HG02678 (cell line): ENCODE data around the gene NUDT2.

Experiments used
- ATAC-seq: cut with Tn5 transposase; IDR thresholded peaks from one replicate; pipeline ENCODE4 v1.9.1; 2021; ENCODE audit warnings: mild to moderate bottlenecking, moderate library complexity; ENCODE audit not compliant: unreplicated experiment

NUDT2 gene

DNA sequence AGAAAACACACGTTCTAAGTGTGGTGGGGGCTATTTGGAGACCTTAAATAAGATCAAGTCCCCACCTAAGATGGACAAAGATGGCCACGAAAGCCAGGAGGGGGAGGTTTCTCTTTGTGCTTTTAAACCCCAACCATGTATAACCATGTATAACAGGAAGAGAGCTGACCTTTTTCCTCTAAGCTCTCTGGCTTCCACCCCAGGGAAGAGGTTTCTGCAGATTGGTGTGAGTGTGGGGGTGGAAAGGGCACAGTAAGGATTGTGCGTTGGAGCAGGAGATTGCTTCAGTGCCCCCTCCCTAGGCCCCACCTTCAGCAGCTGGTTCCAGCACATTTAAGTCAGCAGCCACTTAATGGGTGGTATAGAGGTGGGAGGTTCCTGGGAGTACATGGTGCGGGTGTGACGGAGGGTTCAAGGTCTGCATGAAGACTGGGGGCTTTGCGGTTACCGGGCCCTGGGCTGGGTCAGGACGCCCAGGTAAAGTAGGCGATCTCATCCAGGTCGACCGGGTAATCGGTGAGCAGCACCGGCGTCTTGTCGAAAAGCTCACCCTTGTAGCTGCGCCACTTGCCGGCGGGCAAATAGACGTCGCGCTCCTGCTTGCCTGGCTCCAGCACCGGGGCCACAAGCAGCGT lies 41.1 kb downstream of the NUDT2 start:
- no peak for ATAC-seq

DNA sequence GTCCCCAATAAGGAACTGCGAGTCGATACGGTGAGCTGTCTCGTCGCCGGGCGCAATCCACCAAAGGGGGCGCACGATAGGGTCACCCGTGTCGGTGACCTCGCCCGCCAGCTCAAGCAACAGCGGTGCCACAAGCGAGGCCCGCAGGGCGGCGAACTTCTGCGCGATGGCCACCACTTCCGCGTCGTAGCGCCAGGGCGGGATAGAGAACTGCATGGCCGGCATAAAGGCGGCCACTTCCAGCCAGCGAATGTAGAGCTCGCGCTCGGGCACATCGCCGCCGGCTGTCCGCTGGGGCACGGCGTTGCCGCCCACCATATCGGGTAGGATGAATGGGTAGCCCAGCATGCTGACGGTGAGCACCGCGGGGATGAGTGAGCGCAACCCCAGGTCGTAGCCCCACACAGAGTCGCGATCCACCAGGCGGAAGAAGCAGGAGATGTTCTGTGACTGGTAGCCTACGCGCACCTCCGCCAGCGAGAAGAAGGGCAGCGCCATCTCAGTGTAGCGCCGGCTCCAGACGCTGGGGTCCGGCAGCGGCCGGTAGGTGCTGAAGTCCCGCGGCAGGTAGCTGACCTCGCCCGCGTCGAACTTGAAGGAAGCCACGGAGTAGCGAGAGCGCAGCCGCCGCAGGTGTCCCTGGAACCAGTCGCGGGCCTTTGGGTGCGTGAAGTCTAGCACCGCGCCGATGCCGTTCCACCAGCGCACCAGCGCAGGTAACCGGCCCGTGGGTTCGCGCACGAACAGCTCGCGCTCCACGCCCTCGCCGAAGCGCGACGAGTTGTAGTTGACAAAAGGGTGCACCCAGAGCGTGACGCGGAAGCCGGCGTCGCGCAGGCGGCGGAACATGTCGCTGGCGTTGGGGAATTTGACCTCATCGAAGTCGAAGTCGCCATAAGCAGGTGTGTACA lies 41.9 kb downstream of the NUDT2 start:
- no peak for ATAC-seq

DNA sequence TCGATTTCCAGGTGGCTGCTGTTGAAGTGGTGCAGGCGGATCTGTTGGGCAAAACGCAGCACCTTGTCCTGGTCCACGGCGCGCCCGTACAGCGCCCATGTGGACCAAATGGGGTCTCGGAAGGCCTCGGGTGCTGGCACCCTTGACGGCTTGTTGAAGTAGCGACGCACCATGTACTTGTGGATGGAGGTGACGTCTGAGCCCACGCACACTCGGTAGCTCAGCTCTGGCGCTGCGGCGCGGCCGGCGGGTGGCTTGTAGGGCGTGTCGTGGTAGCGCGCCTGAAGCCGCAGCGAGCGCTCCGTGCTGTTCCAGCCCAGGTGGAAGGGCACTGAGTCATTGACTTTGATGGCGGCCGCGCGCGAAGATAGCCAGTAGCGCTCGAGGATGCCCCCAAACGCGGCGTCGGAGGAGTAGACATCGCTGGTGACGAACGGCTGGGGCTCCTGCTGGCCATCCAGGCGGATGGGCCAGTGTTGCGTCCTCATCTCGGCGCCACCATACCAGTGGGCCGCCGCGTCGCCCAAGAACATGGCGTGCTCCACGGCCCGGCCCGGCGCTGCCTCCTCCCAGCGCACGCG lies 42.6 kb downstream of the NUDT2 start:
- no peak for ATAC-seq

DNA sequence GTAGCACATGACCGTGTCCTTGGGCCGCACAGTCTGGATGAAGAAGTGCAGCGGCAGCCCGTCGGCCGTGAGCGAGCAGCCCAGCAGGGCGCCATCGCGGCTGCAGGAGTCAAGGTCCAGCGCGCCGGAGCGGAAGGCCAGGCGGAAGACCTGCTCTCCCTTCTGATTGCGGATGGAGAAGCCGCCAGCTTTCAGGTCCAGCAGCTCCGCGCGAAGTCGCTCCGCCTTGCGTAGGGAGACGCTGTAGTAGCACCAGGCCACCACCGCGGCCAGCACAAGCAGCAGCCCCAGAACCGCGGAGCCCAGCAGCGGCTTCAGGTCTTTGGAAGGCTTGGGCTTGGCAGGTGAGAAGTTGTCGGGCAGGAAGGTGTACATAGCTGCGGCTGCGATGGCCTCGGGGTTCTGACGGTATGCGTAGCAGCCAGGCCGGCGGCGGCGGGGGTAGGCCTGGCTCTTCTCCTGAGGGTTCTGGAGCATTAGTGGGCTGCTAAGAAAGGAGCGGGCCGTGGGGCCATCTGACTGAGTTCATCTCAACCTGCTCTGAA lies 43.2 kb downstream of the NUDT2 start:
- ATAC-seq, result no peak

DNA sequence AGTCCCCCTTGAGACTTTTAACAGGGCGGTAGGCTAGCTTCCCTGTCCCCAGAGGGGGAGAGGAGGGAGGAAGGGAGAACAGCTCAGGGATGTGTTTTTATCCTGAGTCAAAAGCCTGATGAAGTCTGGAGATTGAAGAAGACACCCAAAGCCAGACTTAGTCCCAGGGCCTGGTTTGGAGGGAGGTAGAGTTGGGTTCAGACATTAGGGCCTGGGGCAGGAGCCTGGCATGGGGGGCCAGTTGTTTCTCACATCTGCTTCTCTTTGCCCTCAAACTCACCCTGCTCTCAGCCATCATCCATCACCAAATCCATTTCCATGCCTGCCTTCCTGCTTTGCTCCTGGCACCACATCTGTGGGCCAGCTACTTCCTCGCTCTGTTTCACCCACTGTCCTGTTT lies 44.4 kb downstream of the NUDT2 start:
- no peak for ATAC-seq

DNA sequence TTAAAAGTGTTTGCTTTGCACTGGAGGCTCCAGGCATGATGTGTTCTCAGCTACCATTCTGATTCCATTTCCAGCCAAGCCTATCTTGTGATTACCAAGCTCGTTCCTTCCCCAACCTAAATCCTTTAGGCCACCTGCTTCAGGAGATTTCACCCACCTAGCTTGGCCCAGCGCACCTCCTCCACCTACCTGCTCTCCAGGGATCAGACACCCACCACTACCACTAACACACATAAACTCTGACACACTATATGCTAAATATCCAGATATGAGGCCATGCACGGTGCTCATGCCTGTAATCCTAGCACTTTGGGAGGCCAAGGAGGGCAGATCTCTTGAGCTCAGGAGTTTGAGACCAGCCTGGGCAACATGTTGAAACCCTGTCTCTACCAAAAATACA lies 45.0 kb downstream of the NUDT2 start:
- ATAC-seq, result no peak

DNA sequence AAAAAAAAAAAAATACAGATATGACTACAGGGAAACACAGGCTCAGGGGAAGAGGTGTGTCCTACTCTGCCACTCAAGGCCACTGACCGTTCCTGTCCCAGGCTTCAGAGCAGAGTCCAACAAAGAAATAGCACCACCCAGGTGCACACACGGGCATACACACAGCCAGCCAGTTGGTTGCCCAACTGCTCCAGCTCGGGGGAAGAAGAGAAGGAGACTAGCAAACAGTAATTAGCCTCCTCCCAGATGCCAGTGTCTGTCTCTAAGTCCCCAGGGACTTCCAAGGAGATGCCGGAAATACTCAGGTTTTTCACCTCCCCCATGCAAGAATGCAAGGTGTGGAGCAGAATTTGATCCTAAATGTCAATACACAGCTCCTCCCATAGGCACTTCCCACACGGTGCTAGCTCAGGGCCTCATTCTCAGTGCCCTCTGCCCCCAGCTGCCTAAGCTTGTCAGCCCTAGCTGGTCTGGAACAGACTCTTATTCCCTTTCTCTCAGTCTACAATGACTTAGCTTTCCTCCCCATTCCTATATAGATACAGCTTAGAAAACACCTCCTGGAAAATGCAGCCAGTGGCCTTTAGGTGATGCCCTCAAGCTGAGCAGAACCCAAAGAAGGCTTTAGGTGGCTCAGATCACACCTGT lies 45.7 kb downstream of the NUDT2 start:
- no peak for ATAC-seq

DNA sequence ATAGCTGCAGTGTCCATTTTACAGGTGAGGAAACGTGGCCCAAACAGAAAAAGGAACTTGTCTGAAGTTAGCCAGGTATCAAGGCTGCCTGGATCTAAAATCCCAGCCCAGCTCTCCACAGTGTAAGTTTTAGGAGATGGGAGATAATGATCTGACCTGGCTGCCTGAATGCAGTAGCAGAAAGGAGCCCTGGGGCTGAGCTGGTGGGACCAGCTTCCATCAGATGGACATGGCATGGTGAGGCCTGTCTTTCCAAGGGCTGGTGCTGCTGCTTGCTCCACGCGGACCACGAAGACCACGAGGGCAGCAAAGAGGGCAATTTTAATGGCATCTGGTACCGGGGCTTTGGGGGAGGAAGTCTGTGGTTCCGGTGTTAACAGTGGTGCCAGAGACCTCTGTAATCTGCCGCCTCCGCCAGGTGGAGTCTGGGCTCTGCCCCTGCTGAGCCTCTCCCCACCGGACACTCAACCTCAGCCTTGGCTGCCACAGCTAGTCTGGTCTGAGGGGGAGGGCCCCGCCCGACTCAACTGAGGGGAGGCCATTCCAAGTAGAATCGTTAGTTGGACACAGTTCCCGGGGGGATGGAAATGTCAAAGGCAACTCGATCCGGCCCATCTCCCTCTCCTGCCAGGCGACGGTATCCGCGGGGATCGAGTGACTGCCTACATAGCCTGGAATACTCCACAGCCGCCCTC lies 46.7 kb downstream of the NUDT2 start:
- ATAC-seq, result no peak

DNA sequence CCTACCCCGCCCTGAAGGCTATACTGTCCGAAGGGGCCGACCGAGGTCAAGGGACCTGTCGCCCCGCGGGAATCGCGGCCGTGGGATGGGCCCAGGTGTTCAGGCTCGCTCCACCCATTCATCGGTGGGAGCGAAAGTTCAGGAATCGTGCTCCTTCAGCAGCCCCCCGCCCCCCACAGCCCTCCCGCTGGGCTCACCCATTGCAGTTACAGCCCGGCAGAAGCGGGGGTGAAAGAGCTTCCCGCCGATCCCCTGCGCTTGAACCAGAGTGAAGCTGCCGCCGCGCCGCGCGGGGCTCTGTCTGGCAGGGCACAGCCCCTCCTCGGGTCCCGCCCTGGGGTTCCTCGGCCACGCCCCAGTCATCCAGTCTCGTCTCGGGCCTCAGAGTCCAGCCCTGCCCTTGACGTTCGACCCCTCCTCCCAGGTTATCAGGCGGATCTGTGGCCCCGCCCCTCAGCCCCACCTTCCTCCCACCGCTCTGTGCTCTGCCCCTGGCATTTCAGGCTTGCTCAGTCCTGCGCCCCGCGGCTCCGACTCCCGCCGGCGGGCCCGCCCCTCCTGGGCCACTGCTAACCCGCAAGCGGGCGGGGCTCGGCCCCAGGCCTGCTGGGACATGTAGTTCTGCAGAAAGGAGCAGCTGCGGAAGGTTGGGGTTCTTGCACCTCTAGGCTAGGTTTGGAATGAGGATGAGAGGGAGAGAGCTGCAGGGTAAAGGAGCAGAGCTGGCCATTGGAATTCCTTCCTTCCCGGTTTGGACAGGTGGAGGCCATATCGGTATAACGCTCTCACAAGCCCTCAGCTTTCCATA lies 47.4 kb downstream of the NUDT2 start, which contains the start of gene MYORG:
Gene MYORG, minus strand, starts transcription at position 303 of the 808 bp plus-strand sequence. CDS start 3,955 bp downstream, outside the sequence.
- peak; percentile 83 for ATAC-seq

DNA sequence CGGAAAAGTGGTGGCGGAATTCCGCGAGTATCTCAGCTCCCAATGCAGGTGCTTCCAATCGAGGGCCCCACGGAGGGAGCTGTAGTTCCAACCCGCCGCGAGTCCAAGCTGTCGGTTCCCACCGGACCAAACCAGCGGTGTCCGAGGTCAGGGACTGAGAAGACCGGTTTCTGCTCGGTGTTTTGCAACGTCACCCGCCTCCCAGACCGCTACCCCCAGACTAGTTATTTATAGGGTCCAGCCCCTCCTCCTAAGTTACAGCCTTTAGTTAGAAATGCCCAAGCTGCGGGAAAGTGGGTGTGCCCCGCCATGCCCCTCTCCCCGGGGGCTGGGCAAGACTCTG lies 48.0 kb downstream of the NUDT2 start:
- no peak for ATAC-seq

DNA sequence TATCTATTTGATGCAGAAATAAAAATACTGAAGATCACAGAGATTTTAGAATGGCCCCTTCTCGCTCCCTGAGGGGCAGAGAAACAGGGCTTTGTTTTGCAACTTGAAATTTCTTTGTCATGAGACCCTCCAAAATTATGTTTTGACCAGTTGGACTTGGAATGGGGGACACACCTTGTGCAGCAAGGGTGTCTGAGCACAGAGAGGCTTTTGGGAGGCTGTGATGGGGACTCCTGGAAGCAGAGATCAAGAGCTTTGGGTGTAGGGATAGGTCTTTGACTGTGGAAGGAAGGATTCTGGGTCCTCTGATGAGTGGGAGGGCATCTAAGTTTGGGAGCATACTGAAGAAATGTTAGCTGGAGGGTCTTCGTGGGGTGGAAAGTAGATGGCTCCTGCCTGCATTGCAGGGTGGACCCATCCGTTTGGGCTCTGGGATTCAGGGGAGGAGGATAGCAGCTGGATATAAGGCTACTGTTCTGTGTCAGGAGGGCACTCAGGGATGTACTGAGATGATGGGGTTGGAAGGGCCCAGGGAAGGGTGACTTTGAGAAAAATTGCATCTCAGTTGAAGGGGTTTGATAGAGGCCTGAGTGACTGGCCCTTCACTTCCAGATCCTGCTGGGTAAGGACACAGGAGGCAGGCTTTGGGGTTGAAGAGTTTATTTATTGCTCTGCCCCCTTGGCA lies 49.1 kb downstream of the NUDT2 start:
- no peak for ATAC-seq

DNA sequence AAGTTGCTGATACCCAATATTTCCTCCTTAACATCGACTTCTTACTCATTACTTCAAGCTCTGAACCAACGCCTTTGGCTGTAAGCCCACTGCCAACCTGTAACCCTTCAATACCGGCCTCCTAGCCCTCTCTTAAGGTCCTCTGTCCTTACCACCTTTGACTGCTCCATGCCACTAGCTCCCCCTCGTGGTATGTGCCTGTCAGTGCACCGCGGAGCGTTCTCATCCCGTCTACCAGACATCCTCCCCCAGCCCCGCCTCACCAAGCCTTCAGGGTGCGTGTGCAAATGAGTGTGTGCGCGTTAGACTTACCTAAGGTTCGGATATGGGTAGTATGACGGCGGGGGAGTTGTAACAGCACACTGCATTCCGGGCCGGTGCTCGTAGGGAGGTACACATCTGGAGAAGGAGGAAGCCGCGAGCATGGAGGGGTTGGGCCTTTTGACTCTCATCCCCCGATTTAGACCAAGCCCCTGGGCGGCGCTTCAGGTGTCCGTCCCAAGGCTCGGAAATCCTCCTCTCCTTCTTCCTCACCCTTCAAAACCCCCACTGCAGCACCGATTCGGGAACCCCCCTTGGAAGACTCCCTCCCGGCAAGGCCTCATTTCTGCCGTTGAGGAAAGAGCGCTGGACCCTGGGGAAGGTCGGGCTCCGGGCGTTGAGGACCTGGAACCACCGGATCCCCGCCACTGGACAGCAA lies 50.1 kb downstream of the NUDT2 start:
- ATAC-seq, result no peak

DNA sequence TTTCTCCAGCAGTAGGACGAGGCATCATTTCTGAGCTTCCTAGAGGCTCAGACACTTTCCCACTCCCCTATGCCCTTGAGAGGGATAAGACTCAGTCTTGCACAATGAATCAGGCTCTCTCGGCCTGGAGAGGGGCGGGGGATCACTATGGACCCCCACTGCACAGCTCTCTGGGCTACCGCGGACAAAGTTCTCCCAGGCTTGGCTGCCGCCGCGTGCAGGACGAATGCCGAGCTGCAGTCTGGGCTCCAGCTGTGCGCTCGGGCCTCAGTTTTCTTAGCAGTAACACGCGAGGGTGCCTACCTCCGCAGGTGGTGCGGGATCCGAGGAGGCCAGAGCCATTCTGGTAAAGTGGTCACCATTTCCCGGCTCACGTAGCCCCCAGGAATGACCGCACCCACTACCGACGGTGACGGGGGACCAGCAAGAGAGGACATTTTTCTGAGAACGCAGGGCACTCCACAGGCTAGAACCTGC lies 50.7 kb downstream of the NUDT2 start:
- no peak for ATAC-seq

DNA sequence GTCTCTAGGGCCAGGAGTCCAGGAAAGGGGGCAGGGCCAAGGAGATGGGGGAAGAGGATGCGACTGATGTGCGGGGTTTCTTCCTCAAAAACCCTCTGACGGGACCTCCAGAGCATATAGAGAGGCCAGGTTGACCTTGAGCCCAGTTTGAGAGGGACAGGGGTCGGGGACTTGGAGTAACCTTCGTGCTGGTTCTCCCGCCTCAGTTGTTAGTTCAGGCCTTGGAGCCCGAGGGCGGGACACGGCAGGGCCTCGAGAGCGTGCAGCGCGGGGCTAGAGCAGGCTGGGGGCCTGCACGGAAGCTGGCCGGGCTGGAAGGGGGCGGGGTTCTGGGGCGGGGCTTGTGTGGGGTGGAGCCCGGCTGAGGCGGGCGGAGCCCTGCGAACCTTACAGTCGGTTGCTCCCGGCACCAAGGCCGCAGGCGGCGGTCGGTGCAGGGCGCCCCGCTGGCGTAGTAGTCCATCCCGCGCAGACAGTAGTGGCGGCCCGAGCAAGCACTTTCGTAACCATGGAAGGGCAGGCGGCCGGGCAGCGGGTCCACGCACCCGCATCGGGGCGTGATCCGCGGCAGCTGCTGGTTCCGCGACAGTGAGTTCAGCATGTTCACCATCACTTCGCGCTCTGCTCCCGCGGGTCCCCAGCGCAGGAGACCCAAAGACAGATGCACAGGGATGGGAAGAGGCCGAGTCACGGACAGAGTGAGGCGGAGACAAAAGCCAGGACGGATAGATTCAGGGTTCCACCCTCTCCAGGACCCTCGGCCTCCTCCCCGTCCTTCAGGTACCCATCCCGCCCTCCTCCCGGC lies 51.3 kb downstream of the NUDT2 start:
- ATAC-seq, result peak; percentile 34

DNA sequence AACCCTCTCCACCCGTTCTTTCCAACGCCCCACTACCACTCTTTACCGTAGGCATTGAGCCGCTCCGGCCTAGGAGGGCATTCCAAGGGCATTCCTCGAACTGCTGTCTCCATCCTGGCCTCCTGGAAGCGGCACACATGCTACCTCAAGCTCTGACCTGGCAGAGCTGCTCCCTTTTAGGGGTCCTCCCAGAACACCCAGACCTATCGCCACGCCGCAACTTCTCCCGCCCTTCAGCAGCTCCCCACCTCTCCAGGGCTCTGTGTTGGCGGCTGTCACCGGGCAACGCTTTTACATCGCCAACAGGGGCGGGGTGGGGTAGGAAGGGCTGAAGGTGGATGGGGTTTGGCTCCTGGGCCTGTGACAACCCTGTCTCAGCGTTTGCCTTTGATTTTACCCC lies 52.0 kb downstream of the NUDT2 start:
- ATAC-seq, result no peak

DNA sequence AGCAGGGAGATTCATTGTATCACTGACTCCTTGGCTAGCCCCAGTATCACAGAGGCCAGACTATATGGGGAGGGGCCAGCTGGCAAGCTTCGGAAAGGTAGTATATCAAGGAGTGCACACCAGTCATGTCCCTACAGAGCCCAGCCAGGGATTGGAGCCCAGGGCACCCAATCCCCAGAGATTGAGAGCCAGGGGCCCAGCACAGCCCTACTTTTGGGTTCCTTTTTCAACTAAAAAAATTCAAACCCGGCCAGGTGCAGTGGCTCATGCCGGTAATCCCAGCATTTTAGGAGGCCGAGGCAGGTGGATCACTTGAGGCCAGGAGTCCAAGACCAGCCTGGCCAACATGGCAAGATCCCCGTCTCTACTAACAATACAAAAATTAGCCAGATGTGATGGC lies 52.7 kb downstream of the NUDT2 start:
- ATAC-seq, result no peak

DNA sequence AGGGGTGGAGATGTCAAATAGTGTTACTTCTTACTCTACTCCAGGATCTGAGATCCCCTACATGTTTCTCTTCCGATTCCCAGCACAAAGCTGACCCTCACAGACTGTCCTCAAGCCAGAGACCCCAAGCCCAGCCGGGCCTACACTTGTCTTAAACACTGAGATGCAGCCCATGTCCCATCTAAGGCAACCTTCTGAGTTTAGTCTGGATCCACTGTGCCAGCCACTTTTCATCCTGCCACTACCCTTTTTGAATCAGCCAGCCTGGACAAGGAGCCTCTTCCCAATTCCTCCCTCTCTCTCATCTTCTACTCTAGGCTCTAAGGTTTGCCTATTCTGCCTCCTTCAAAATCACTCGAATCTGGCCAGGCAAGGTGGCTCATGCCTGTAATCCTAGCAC lies 53.5 kb downstream of the NUDT2 start:
- ATAC-seq, result no peak

DNA sequence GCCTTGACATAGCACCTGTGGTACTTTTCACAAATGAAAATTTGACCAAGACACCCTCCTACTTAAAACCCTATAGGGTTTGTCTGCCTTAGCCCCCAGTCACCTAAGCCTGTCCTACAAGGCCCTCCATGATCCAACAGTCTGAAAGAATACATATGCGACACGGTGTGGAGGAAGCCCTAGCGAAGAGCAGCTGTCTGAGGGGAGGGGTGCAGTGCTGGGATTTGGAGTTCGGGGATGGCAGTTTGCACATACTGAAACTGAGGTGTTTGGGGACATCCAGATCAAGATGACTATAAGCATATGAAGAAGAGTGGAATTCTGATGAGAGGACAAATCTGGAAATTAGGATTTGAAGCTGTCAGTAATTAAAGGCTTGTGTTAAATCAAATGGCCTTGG lies 54.5 kb downstream of the NUDT2 start:
- ATAC-seq, result no peak
